H9 (cell line): ENCODE results near the gene TXNDC11. TPM values are rescaled to one million over a fixed set of nuclear protein-coding genes. Genes with fewer than 3 reads are reported as not detected.

Source experiments
- DNase-seq: peaks from one replicate; pipeline ENCODE4 v3.0.0-alpha.2; 2017
- H2AFZ ChIP-seq: one replicate; pipeline ENCODE4 v1.6.1; 2013; ENCODE audit warnings: mild to moderate bottlenecking, low read length, control low read depth, moderate library complexity
- H2AK5ac ChIP-seq: 2 replicates; pipeline ENCODE4 v1.6.1; 2013; ENCODE audit warnings: low read length, control low read depth, mixed read lengths; ENCODE audit not compliant: insufficient read length
- H2BK120ac ChIP-seq: one replicate; pipeline ENCODE4 v1.6.1; 2013; ENCODE audit warnings: low read depth, mild to moderate bottlenecking, low read length, control low read depth, inconsistent platforms; ENCODE audit not compliant: poor library complexity, severe bottlenecking
- H2BK12ac ChIP-seq: 2 replicates; pipeline ENCODE4 v1.6.1; 2013; ENCODE audit warnings: low read length, control low read depth, mixed read lengths, low read depth; ENCODE audit not compliant: insufficient read length
- H2BK15ac ChIP-seq: 2 replicates; pipeline ENCODE4 v1.6.1; 2013; ENCODE audit warnings: low read depth, low read length, control low read depth
- H2BK20ac ChIP-seq: one replicate; pipeline ENCODE4 v1.6.1; 2013; ENCODE audit warnings: low read depth, mild to moderate bottlenecking, low read length, control low read depth, inconsistent platforms; ENCODE audit not compliant: poor library complexity, severe bottlenecking
- H2BK5ac ChIP-seq: 2 replicates; pipeline ENCODE4 v1.6.1; 2013; ENCODE audit warnings: low read length, control low read depth, mixed read lengths; ENCODE audit not compliant: insufficient read length
- H3K14ac ChIP-seq: 2 replicates; pipeline ENCODE4 v1.6.1; 2013; ENCODE audit warnings: low read length, control low read depth; ENCODE audit not compliant: insufficient read depth
- H3K18ac ChIP-seq: 2 replicates; pipeline ENCODE4 v1.6.1; 2013; ENCODE audit warnings: low read depth, mild to moderate bottlenecking, mixed read lengths, low read length, control low read depth; ENCODE audit not compliant: insufficient read length
- H3K23ac ChIP-seq: 2 replicates; pipeline ENCODE4 v1.6.1; 2013; ENCODE audit warnings: low read length, control low read depth, mixed read lengths, low read depth; ENCODE audit not compliant: insufficient read length
- H3K23me2 ChIP-seq: 2 replicates; pipeline ENCODE4 v1.6.1; 2013; ENCODE audit warnings: low read depth, mild to moderate bottlenecking, mixed read lengths, low read length, control low read depth; ENCODE audit not compliant: insufficient read length, poor library complexity, severe bottlenecking
- H3K27ac ChIP-seq: 2 replicates; pipeline ENCODE4 v1.5.1; 2013; ENCODE audit warnings: low read length, control low read depth, mixed read lengths, low read depth; ENCODE audit not compliant: insufficient read length
- H3K27me3 ChIP-seq: 2 replicates; pipeline ENCODE4 v1.6.1; 2013; ENCODE audit warnings: low read length, control low read depth, inconsistent platforms; ENCODE audit not compliant: insufficient read depth
- H3K4ac ChIP-seq: 2 replicates; pipeline ENCODE4 v1.6.1; 2013; ENCODE audit warnings: low read depth, mild to moderate bottlenecking, control low read depth, inconsistent platforms, low read length, moderate library complexity
- H3K4me1 ChIP-seq: 2 replicates; pipeline ENCODE4 v1.6.1; 2013; ENCODE audit warnings: low read length, control low read depth, inconsistent platforms; ENCODE audit not compliant: insufficient read depth
- H3K4me2 ChIP-seq: 2 replicates; pipeline ENCODE4 v1.6.1; 2013; ENCODE audit warnings: low read length, control low read depth, mixed read lengths; ENCODE audit not compliant: insufficient read length, insufficient read depth
- H3K56ac ChIP-seq: 2 replicates; pipeline ENCODE4 v1.6.1; 2013; ENCODE audit warnings: low read depth, mild to moderate bottlenecking, mixed read lengths, low read length, control low read depth; ENCODE audit not compliant: insufficient read length
- H3K79me1 ChIP-seq: 2 replicates; pipeline ENCODE4 v1.6.1; 2013; ENCODE audit warnings: low read depth, mild to moderate bottlenecking, moderate library complexity, low read length, control low read depth, inconsistent platforms; ENCODE audit not compliant: insufficient read depth, poor library complexity, severe bottlenecking
- H3K79me2 ChIP-seq: 2 replicates; pipeline ENCODE4 v1.6.1; 2013; ENCODE audit warnings: low read length, control low read depth, inconsistent platforms; ENCODE audit not compliant: insufficient read depth
- H3K9ac ChIP-seq: 2 replicates; pipeline ENCODE4 v1.6.1; 2013; ENCODE audit warnings: low read length, control low read depth, mixed read lengths; ENCODE audit not compliant: insufficient read length; ENCODE audit errors: extremely low read depth
- H3K9me3 ChIP-seq: one replicate; pipeline ENCODE4 v1.6.1; 2013; ENCODE audit warnings: low read depth, low read length, inconsistent platforms; ENCODE audit not compliant: control insufficient read depth
- H3T11ph ChIP-seq: one replicate; pipeline ENCODE4 v1.6.1; 2013; ENCODE audit warnings: mild to moderate bottlenecking, low read length, control low read depth, inconsistent platforms
- H4K20me1 ChIP-seq: one replicate; pipeline ENCODE4 v1.6.1; 2013; ENCODE audit not compliant: control insufficient read depth, insufficient read length, insufficient read depth
- H4K5ac ChIP-seq: 2 replicates; pipeline ENCODE4 v1.6.1; 2013; ENCODE audit warnings: low read depth, mild to moderate bottlenecking, mixed read lengths, low read length, control low read depth; ENCODE audit not compliant: insufficient read length
- H4K8ac ChIP-seq: replicated peaks from 2 replicates; pipeline ENCODE4 v1.6.1; 2013; ENCODE audit warnings: low read length, control low read depth, mixed read lengths, low read depth; ENCODE audit not compliant: insufficient read length
- H4K91ac ChIP-seq: 2 replicates; pipeline ENCODE4 v1.6.1; 2013; ENCODE audit warnings: low read depth, mild to moderate bottlenecking, moderate library complexity, mixed read lengths, low read length, control low read depth; ENCODE audit not compliant: insufficient read length
- H3K27ac Mint-ChIP-seq, 3 experiments: 2 replicates in 2 of 3; 3 replicates in 1 of 3; pipeline ENCODE4 v1.8.0; 2020 to 2021; ENCODE audit warnings: mixed read lengths in 3 of 3, mild to moderate bottlenecking in 1 of 3, moderate library complexity in 1 of 3
- H3K27me3 Mint-ChIP-seq: 2 replicates; pipeline ENCODE4 v1.8.0; 2021; ENCODE audit warnings: low read depth, mild to moderate bottlenecking, moderate library complexity, mixed read lengths
- H3K36me3 Mint-ChIP-seq, 3 experiments: 2 replicates in 2 of 3; 3 replicates in 1 of 3; pipeline ENCODE4 v1.8.0; 2020 to 2021; ENCODE audit warnings: low read depth in 3 of 3, mixed read lengths in 3 of 3; ENCODE audit not compliant: insufficient read depth in 1 of 3
- H3K4me1 Mint-ChIP-seq, 2 experiments: 2 replicates each; pipeline ENCODE4 v1.8.0; 2020; ENCODE audit warnings: mixed read lengths in 2 of 2
- H3K4me3 Mint-ChIP-seq, 2 experiments: 2 replicates in 1 of 2; 3 replicates in 1 of 2; pipeline ENCODE4 v1.8.0; 2020 to 2021; ENCODE audit warnings: mild to moderate bottlenecking in 2 of 2, mixed read lengths in 2 of 2, moderate library complexity in 1 of 2
- H3K9me3 Mint-ChIP-seq, 2 experiments: 2 replicates in 1 of 2; 3 replicates in 1 of 2; pipeline ENCODE4 v1.8.0; 2020; ENCODE audit warnings: mild to moderate bottlenecking in 2 of 2, mixed read lengths in 2 of 2, moderate library complexity in 1 of 2
- CTCF ChIP-seq: fragments of 200-600 bp; sonication (generic); conservative IDR thresholded peaks from 3 replicates; pipeline ENCODE4 v1.8.0; 2021; ENCODE audit warnings: antibody characterized with exemption, mild to moderate bottlenecking
- WGBS: extraction: QIAGEN DNeasy Blood & Tissue Kit; methylation state at CpG from one replicate; pipeline ENCODE4 v1.1.7; 2013; ENCODE audit warnings: missing lambda C conversion rate, low lambda C conversion rate, mixed read lengths; ENCODE audit not compliant: insufficient read length; ENCODE audit errors: extremely low coverage; 5-methylcytosine and 5-hydroxymethylcytosine counted together
- total RNA-seq: library from RNA; stranded (reverse); gene quantifications from 2 replicates; pipeline ENCODE4 v1.2.1, GENCODE V29; 2021

Gene TXNDC11
- total RNA-seq, 1 experiment from 2014 or later: 12.2 TPM

GRCh38 chr16:11630046-11630767, 112.5 kb downstream of the TXNDC11 start:
- no peak overlapping the region for H2AFZ ChIP-seq
- peak overlapping the region; percentile 23 for H3K18ac ChIP-seq

More at GRCh38 chr16:11630046-11630767, 112.5 kb downstream of the TXNDC11 start:
- H3K56ac ChIP-seq: no peak overlapping the region
- H2BK5ac ChIP-seq: no peak overlapping the region
- no peak for DNase-seq
- H3K14ac ChIP-seq: no peak overlapping the region
- H3K9ac ChIP-seq: no peak overlapping the region
- H3K4ac ChIP-seq: no peak overlapping the region
- Mint-ChIP-seq H3K27ac (peak overlapping the region in 1 of 3 experiments; percentile 34; a peak in 1 of 7 replicates), H3K4me3 (no peak overlapping the region; a peak in 1 of 5 replicates), H3K36me3 (0 out of 7 replicates have a peak, but pooled peaks cover 0 to 4% (median 0%) of the 10 kb centered on the region in 3 experiments), H3K27me3 (peaks cover 2% of the 10 kb centered on the region), H3K9me3 (no peaks in the 10 kb centered on the region; a peak in 1 of 5 replicates), H3K4me1 (peaks cover 18 to 30% of the 10 kb centered on the region in 2 experiments)
- no peaks in the 10 kb centered on the region for H3K4me1 ChIP-seq
- no peak overlapping the region for H2AK5ac ChIP-seq
- no peak overlapping the region for H2BK15ac ChIP-seq
- no peaks in the 10 kb centered on the region for H3K9me3 ChIP-seq
- no peak overlapping the region for H2BK20ac ChIP-seq
- no peaks in the 10 kb centered on the region for H3K23me2 ChIP-seq
- no peak overlapping the region for H4K8ac ChIP-seq
- H4K20me1 ChIP-seq: no peaks in the 10 kb centered on the region
- H3T11ph ChIP-seq: no peak overlapping the region
- no peak overlapping the region for H4K91ac ChIP-seq
- no peak overlapping the region for H4K5ac ChIP-seq
- no peaks in the 10 kb centered on the region for H3K79me2 ChIP-seq
- H3K79me1 ChIP-seq: no peaks in the 10 kb centered on the region
- H3K27ac ChIP-seq: no peak overlapping the region
- no peak overlapping the region for H2BK12ac ChIP-seq
- no peak overlapping the region for H2BK120ac ChIP-seq
- H3K4me2 ChIP-seq: no peak overlapping the region
- WGBS: no CpG with 5 or more reads among the region's 12 CpGs
- no peaks in the 10 kb centered on the region for H3K27me3 ChIP-seq
- no peak overlapping the region for H3K23ac ChIP-seq
- TF ChIP-seq CTCF: no peak

Other genes starting within 250 kb of the TXNDC11 start
- 249 and 265 TPM in 2 replicates for gene LITAF, start 155.9 kb downstream of the TXNDC11 start, total RNA-seq
- gene SNN, start 74.4 kb downstream of the TXNDC11 start, total RNA-seq: 43.9 and 44.2 TPM in 2 replicates
- gene ZC3H7A, start 54.4 kb upstream of the TXNDC11 start, total RNA-seq: 43.1 and 43.5 TPM in 2 replicates
- 334 and 343 TPM in 2 replicates for gene RSL1D1, start 108.7 kb upstream of the TXNDC11 start, total RNA-seq
- gene GSPT1, start 173.1 kb upstream of the TXNDC11 start, total RNA-seq: 173 and 179 TPM in 2 replicates
- gene NPIPB2, start 199.2 kb upstream of the TXNDC11 start, total RNA-seq: 5.7 and 12.5 TPM in 2 replicates
- not detected in 2 replicates for gene TNFRSF17, start 222.4 kb upstream of the TXNDC11 start, total RNA-seq
- 8.0 and 8.6 TPM in 2 replicates for gene SNX29, start 233.9 kb upstream of the TXNDC11 start, total RNA-seq